OCI-LY7 (cell line): ENCODE results near the gene AGAP5. TPM values are rescaled to one million over a fixed set of nuclear protein-coding genes. Genes with fewer than 3 reads are reported as not detected.

Experiments used
- BruUV-seq: library from RNA; stranded (reverse); fragments of 400-500 nt; replicated peaks from 2 replicates; lab custom pipeline; 2021; lab: Mats Ljungman, UMichigan
- CTCF ChIA-PET: fragments of 300-600 bp; sonication (Branson Sonifier 250); formaldehyde crosslinking; loops from one replicate; lab custom pipeline; 2022; ENCODE audit warnings: antibody characterized with exemption; ENCODE audit not compliant: unreplicated experiment; lab: Charles Lee
- POLR2A ChIA-PET: fragments of 300-600 bp; sonication (Branson Sonifier 250); formaldehyde crosslinking; loops from one replicate; lab custom pipeline; 2022; ENCODE audit warnings: antibody characterized with exemption; lab: Charles Lee
- DNase-seq: peaks from one replicate; pipeline ENCODE4 v3.0.0-alpha.2; 2015; ENCODE audit warnings: low spot score
- H2AFZ ChIP-seq: fragments of 200-600 bp; sonication (generic), shearing (Covaris generic); 2 replicates; pipeline ENCODE4 v1.6.1; 2014; ENCODE audit warnings: mild to moderate bottlenecking, antibody characterized with exemption, low read length, moderate library complexity
- H3K27ac ChIP-seq: fragments of 200-600 bp; sonication (generic); 2 replicates; pipeline ENCODE4 v1.5.1; 2014; ENCODE audit warnings: mixed run types, low read depth, mild to moderate bottlenecking, moderate library complexity, low read length, inconsistent platforms; ENCODE audit not compliant: poor library complexity, severe bottlenecking
- H3K36me3 ChIP-seq: fragments of 200-600 bp; sonication (generic); 2 replicates; pipeline ENCODE4 v1.6.1; 2014; ENCODE audit warnings: mild to moderate bottlenecking, antibody characterized with exemption, low read length, moderate library complexity, mixed read lengths; ENCODE audit not compliant: insufficient read depth
- H3K4me1 ChIP-seq: fragments of 200-600 bp; sonication (generic); 2 replicates; pipeline ENCODE4 v1.5.1; 2014; ENCODE audit warnings: mild to moderate bottlenecking, low read length; ENCODE audit not compliant: insufficient read depth, poor library complexity, severe bottlenecking
- H3K4me2 ChIP-seq: fragments of 200-600 bp; sonication (generic); 2 replicates; pipeline ENCODE4 v1.6.1; 2014; ENCODE audit warnings: mild to moderate bottlenecking, low read length
- H3K4me3 ChIP-seq: fragments of 200-600 bp; sonication (generic); 2 replicates; pipeline ENCODE4 v1.5.1; 2014; ENCODE audit warnings: mild to moderate bottlenecking, low read depth, low read length; ENCODE audit not compliant: poor library complexity, severe bottlenecking
- H3K79me2 ChIP-seq: fragments of 200-600 bp; sonication (generic); 2 replicates; pipeline ENCODE4 v1.6.1; 2016; ENCODE audit warnings: low read depth, mild to moderate bottlenecking, low read length, moderate library complexity, mixed read lengths; ENCODE audit not compliant: insufficient read depth
- H3K9me2 ChIP-seq: fragments of 200-600 bp; sonication (generic); 2 replicates; pipeline ENCODE4 v1.6.1; 2016; ENCODE audit warnings: mild to moderate bottlenecking, low read length, mixed read lengths; ENCODE audit not compliant: insufficient read depth
- H3K9me3 ChIP-seq: fragments of 200-600 bp; sonication (generic); 2 replicates; pipeline ENCODE4 v1.6.1; 2014; ENCODE audit warnings: mild to moderate bottlenecking, mixed run types, low read length, mixed read lengths
- H4K20me1 ChIP-seq: fragments of 200-600 bp; sonication (generic); 2 replicates; pipeline ENCODE4 v1.6.1; 2014; ENCODE audit warnings: mild to moderate bottlenecking, antibody characterized with exemption, low read length, moderate library complexity, mixed read lengths; ENCODE audit not compliant: insufficient read depth
- CTCF ChIP-seq: fragments of 200-600 bp; sonication (generic); conservative IDR thresholded peaks from 2 replicates; pipeline ENCODE4 v1.5.1; 2014; ENCODE audit warnings: mild to moderate bottlenecking, antibody characterized with exemption, low read length, moderate library complexity, mixed read lengths
- EZH2phosphoT487 ChIP-seq: fragments of 200-600 bp; sonication (generic); IDR thresholded peaks from 2 replicates; pipeline ENCODE4 v1.6.1; 2018; ENCODE audit warnings: low read depth, borderline replicate concordance, mild to moderate bottlenecking, mixed run types, antibody characterized with exemption, low read length, moderate library complexity, mixed read lengths
- intact Hi-C: fragments of 100-400 bp; cut with micrococcal nuclease; formaldehyde crosslinking; loops from one replicate; pipeline ENCODE4 v1.10.0; 2022; ENCODE audit not compliant: unreplicated experiment
- total RNA-seq, 2 experiments: library from RNA; depleted of rRNA in 1 of 2; stranded (reverse); fragments of >200 nt in 1 of 2; shearing (Covaris generic) in 1 of 2; gene quantifications; 2 replicates each; pipeline ENCODE4 v1.2.3, GENCODE V29; 2014 to 2022

The AGAP5 gene
- total RNA-seq, 2 experiments from 2014 or later: 4.6 to 9.9 TPM

GRCh38 chr10:73647875-73648651, 49.8 kb downstream of the AGAP5 start:
- no peak overlapping the region for H3K27ac ChIP-seq
- no peaks in the 10 kb centered on the region for H3K36me3 ChIP-seq
- ChIA-PET POLR2A (no interaction called here), CTCF (no interaction called here)
- H3K79me2 ChIP-seq: no peaks in the 10 kb centered on the region
- no TSS peak for BruUV-seq
- H3K9me3 ChIP-seq: no peaks in the 10 kb centered on the region
- no peak for TF ChIP-seq EZH2phosphoT487
- no peak for TF ChIP-seq CTCF
- intact Hi-C loops: no loop called here
- DNase-seq: no peak
- no peak overlapping the region for H2AFZ ChIP-seq
- H4K20me1 ChIP-seq: no peaks in the 10 kb centered on the region
- no peaks in the 10 kb centered on the region for H3K9me2 ChIP-seq
- peaks cover 5% of the 10 kb centered on the region for H3K4me1 ChIP-seq
- no peak overlapping the region for H3K4me2 ChIP-seq
- H3K4me3 ChIP-seq: no peak overlapping the region

GRCh38 chr10:73647211-73647874, 50.6 kb downstream of the AGAP5 start:
- Histone ChIP-seq H4K20me1 (no peaks in the 10 kb centered on the region), H3K4me2 (no peak overlapping the region), H3K79me2 (no peaks in the 10 kb centered on the region), H3K9me2 (no peaks in the 10 kb centered on the region), H3K27ac (no peak overlapping the region), H3K9me3 (no peaks in the 10 kb centered on the region), H2AFZ (no peak overlapping the region), H3K4me3 (no peak overlapping the region), H3K36me3 (no peaks in the 10 kb centered on the region), H3K4me1 (peaks cover 5% of the 10 kb centered on the region)
- BruUV-seq: no TSS peak
- no peak for TF ChIP-seq CTCF
- no peak for TF ChIP-seq EZH2phosphoT487
- ChIA-PET POLR2A (no interaction called here), CTCF (no interaction called here)
- no peak for DNase-seq
- intact Hi-C loops: no loop called here

- H3K4me2 ChIP-seq: no peak overlapping the region
- H3K9me3 ChIP-seq: no peaks in the 10 kb centered on the region
- peaks cover 5% of the 10 kb centered on the region for H3K4me1 ChIP-seq
- no TSS peak for BruUV-seq
- no peak for DNase-seq
- CTCF ChIA-PET: no interaction called here
- no peaks in the 10 kb centered on the region for H3K36me3 ChIP-seq
- no peaks in the 10 kb centered on the region for H3K79me2 ChIP-seq
- TF ChIP-seq EZH2phosphoT487 (no peak), CTCF (no peak)
- no peaks in the 10 kb centered on the region for H3K9me2 ChIP-seq
- no peak overlapping the region for H3K27ac ChIP-seq
- intact Hi-C loops: no loop called here
- H2AFZ ChIP-seq: no peak overlapping the region
- POLR2A ChIA-PET: no interaction called here
- no peaks in the 10 kb centered on the region for H4K20me1 ChIP-seq
- H3K4me3 ChIP-seq: no peak overlapping the region
Measured at GRCh38 chr10:73646598-73647041, 51.3 kb downstream of the AGAP5 start.
